ENCODE data around the gene SPACA9. TPM values are rescaled to one million over a fixed set of nuclear protein-coding genes. Genes with fewer than 3 reads are reported as not detected.

SPACA9 gene
- total RNA-seq, 6 experiments from 2014 or later, result 0.86 to 2.0 (median 1.3) TPM

DNA sequence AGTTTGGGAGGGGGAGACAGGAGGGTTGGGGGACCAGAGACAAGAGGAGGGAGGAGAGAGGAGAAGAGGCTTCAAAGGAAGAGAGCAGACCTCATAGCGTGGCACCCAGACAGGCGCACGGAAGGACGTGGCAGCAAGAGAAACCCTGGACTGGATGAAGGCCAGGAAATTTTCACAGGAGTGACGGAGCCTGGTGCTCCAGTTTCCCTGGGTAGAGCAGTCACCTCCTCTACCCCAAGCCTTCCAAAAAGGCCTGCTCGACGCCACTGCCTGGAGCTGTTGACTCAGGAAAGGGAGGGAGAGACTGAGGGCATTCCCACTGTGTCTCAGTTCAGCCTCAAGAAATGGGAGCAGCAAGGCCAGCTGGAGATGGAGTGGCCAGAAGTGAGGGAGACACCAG, 19.9 kb upstream of the SPACA9 start:
- DNase-seq (no peak), ATAC-seq (no peak)
- intact Hi-C loops (cut with DNase I), result no loop called here
- H3K27ac ChIP-seq, result no peak overlapping the region
- TF ChIP-seq POLR2A (IDR thresholded peaks at IDR 0.05), result no peak
- TF ChIP-seq, protein P1, sequence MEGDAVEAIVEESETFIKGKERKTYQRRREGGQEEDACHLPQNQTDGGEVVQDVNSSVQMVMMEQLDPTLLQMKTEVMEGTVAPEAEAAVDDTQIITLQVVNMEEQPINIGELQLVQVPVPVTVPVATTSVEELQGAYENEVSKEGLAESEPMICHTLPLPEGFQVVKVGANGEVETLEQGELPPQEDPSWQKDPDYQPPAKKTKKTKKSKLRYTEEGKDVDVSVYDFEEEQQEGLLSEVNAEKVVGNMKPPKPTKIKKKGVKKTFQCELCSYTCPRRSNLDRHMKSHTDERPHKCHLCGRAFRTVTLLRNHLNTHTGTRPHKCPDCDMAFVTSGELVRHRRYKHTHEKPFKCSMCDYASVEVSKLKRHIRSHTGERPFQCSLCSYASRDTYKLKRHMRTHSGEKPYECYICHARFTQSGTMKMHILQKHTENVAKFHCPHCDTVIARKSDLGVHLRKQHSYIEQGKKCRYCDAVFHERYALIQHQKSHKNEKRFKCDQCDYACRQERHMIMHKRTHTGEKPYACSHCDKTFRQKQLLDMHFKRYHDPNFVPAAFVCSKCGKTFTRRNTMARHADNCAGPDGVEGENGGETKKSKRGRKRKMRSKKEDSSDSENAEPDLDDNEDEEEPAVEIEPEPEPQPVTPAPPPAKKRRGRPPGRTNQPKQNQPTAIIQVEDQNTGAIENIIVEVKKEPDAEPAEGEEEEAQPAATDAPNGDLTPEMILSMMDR (IDR thresholded peaks at IDR 0.05), result no peak
- no peaks in the 10 kb centered on the region for H3K27me3 ChIP-seq
- no peaks in the 10 kb centered on the region for H3K36me3 ChIP-seq
- WGBS (ENCODE audit: insufficient coverage, low coverage, low lambda C conversion rate, missing lambda C conversion rate), result 69% methylated on average over 5 of the region's 7 CpGs
- H3K4me1 ChIP-seq, result no peaks in the 10 kb centered on the region
- no peaks in the 10 kb centered on the region for H3K9me3 ChIP-seq
- no peak overlapping the region for H3K4me3 ChIP-seq

DNA sequence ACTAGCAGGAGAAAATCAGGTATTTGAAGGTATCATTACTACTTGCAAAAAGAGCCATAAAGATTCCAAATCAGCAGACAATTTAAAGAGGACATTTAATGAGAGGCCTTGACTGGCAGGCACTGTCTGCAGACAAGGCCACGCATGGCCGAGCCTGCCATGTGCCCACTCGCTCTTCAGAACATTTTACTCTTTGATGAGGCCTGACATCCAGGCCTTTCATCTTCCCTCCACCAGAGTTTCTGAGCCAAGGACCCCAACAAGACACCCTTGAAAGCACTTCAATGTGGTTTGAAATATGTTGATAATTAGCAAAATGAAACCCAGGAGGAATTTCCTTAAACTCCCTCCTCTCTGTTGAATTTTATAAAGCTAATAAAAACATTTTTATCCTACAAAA, 17.0 kb upstream of the SPACA9 start:
- WGBS (ENCODE audit: insufficient coverage, low coverage, low lambda C conversion rate, missing lambda C conversion rate), result 94% methylated on average over 3 of the region's 3 CpGs
- no peaks in the 10 kb centered on the region for H3K4me1 ChIP-seq
- no peak overlapping the region for H3K27ac ChIP-seq
- no peaks in the 10 kb centered on the region for H3K9me3 ChIP-seq
- H3K36me3 ChIP-seq, result no peaks in the 10 kb centered on the region
- TF ChIP-seq POLR2A (IDR thresholded peaks at IDR 0.05), result no peak
- TF ChIP-seq, protein P1 (IDR thresholded peaks at IDR 0.05), result no peak
- H3K4me3 ChIP-seq, result no peak overlapping the region
- intact Hi-C loops (cut with DNase I), result no loop called here
- DNase-seq (no peak), ATAC-seq (no peak)
- H3K27me3 ChIP-seq, result no peaks in the 10 kb centered on the region

DNA sequence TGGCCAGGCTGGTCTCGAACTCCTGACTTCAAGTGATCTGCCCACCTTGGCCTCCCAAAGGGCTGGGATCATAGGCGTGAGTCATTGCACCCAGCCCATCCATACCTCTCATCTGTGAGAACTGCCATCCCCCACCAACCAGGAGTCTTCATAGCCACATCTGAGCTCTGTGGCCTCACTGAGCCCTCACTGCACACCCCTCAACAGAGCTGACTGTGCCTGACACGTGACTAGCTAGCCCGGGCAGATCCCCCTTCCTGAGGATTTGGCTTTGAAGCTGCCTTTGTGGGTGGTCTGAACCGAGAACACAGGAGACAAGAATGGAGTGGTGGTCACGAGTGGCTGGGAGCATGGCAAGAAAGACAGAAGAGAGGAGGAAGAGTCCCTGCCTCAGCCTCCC, 16.2 kb upstream of the SPACA9 start:
- ATAC-seq (no peak), DNase-seq (no peak)
- Histone ChIP-seq H3K9me3 (no peaks in the 10 kb centered on the region), H3K36me3 (no peaks in the 10 kb centered on the region), H3K4me1 (no peaks in the 10 kb centered on the region), H3K27me3 (no peaks in the 10 kb centered on the region), H3K4me3 (no peak overlapping the region), H3K27ac (no peak overlapping the region)
- intact Hi-C loops (cut with DNase I), result no loop called here
- 66% methylated on average over 5 of the region's 6 CpGs for WGBS (ENCODE audit: insufficient coverage, low coverage, low lambda C conversion rate, missing lambda C conversion rate)
- TF ChIP-seq, protein P1 (IDR thresholded peaks at IDR 0.05), result no peak
- no peak for TF ChIP-seq POLR2A (IDR thresholded peaks at IDR 0.05)

DNA sequence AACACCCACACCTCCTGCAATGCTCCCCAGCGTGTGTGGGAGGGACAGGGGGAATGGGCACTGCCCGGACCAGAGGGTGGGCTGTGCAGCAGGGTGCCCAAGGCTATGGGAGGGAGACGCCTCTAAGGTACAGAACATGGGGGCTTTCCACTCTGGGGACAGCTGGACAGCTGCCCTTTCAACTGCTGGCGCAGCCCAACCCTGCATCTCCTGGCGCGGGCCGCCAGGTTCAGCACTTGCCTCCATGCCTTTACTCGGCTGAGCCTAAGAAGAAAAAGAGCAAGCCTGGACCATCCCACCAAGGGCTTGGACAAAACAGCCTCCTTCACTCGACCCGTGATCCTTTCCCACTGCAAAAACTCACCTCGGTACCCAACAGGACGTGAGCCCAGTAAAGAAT, 15.6 kb upstream of the SPACA9 start:
- ATAC-seq (no peak), DNase-seq (no peak)
- intact Hi-C loops (cut with DNase I), result no loop called here
- Histone ChIP-seq H3K4me3 (no peak overlapping the region), H3K9me3 (no peaks in the 10 kb centered on the region), H3K27ac (no peak overlapping the region), H3K36me3 (no peaks in the 10 kb centered on the region), H3K27me3 (no peaks in the 10 kb centered on the region), H3K4me1 (no peaks in the 10 kb centered on the region)
- WGBS (ENCODE audit: insufficient coverage, low coverage, low lambda C conversion rate, missing lambda C conversion rate), result 61% methylated on average over 4 of the region's 12 CpGs
- no peak for TF ChIP-seq POLR2A (IDR thresholded peaks at IDR 0.05)
- TF ChIP-seq, protein P1 (IDR thresholded peaks at IDR 0.05), result no peak

DNA sequence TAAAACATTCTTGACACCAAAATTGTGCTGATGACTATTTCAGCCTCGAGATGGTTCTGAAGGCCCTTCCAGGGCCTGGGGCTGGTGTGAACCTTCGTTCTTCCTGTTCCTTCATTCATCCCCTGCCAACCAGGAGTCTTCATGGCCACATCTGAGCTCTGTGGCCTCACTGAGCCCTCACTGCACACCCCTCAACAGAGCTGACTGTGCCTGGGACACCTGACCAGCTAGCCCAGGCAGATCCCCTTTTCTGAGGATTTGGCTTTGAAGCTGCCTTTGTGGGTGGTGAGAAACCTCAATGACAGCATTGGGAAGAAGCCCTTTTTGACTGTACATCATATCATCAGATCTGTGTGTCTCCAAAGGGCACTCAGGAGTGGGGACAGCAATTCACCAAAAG, 14.4 kb upstream of the SPACA9 start:
- no peak for DNase-seq
- no peak for ATAC-seq
- no peak overlapping the region for H3K27ac ChIP-seq
- H3K4me3 ChIP-seq, result no peak overlapping the region
- intact Hi-C loops (cut with DNase I), result no loop called here
- no peaks in the 10 kb centered on the region for H3K36me3 ChIP-seq
- no peaks in the 10 kb centered on the region for H3K27me3 ChIP-seq
- no peaks in the 10 kb centered on the region for H3K9me3 ChIP-seq
- TF ChIP-seq, protein P1 (IDR thresholded peaks at IDR 0.05), result no peak
- TF ChIP-seq POLR2A (IDR thresholded peaks at IDR 0.05), result no peak
- H3K4me1 ChIP-seq, result no peaks in the 10 kb centered on the region
- WGBS (ENCODE audit: insufficient coverage, low coverage, low lambda C conversion rate, missing lambda C conversion rate), result 30% methylated on average over 2 of the region's 2 CpGs

Data from right lobe of liver (tissue), 6 donors.